Panc1 (cell line): ENCODE measurements around the gene IGSF21. TPM values are rescaled to one million over a fixed set of nuclear protein-coding genes. Genes with fewer than 3 reads are reported as not detected.

Experiments
- ATAC-seq: fragments of 200-7000 bp; cut with Tn5 transposase; 2 replicates; pipeline ENCODE4 v1.9.1; 2020; ENCODE audit warnings: mild to moderate bottlenecking, moderate library complexity
- BruUV-seq: library from RNA; stranded (reverse); fragments of 400-500 nt; replicated peaks from 2 replicates; lab custom pipeline; 2021; lab: Mats Ljungman, UMichigan
- CTCF ChIA-PET: fragments of 300-600 bp; sonication (Branson Sonifier 250); formaldehyde crosslinking; loops from one replicate; lab custom pipeline; 2022; ENCODE audit warnings: antibody characterized with exemption; lab: Charles Lee
- POLR2A ChIA-PET: fragments of 300-600 bp; sonication (Branson Sonifier 250); formaldehyde crosslinking; loops from one replicate; lab custom pipeline; 2022; ENCODE audit warnings: antibody characterized with exemption; lab: Charles Lee
- DNase-seq: peaks from one replicate; pipeline ENCODE4 v3.0.0-alpha.2; 2010; ENCODE audit warnings: low read depth, low spot score
- H3K27ac ChIP-seq: 2 replicates; pipeline ENCODE4 v1.5.1; 2011; ENCODE audit warnings: mild to moderate bottlenecking, low read length, inconsistent platforms
- H3K27me3 ChIP-seq: fragments of 200-500 bp; sonication (Bioruptor generic); 2 replicates; pipeline ENCODE4 v1.6.0; 2014; ENCODE audit warnings: low read length, inconsistent platforms; ENCODE audit not compliant: control insufficient read depth, insufficient read depth
- H3K36me3 ChIP-seq: fragments of 200-500 bp; sonication (Bioruptor generic); 2 replicates; pipeline ENCODE4 v1.5.1; 2014; ENCODE audit warnings: inconsistent platforms, mild to moderate bottlenecking, low read length, moderate library complexity; ENCODE audit not compliant: control insufficient read depth, insufficient read depth
- H3K4me1 ChIP-seq: 2 replicates; pipeline ENCODE4 v1.5.1; 2011; ENCODE audit warnings: inconsistent platforms, mild to moderate bottlenecking, low read length, moderate library complexity; ENCODE audit not compliant: control insufficient read depth, insufficient read depth
- H3K4me3 ChIP-seq, 2 experiments: 2 replicates each; pipeline ENCODE4 v1.5.1; 2011 to 2012; ENCODE audit warnings: low read depth in 2 of 2, low read length in 2 of 2, mild to moderate bottlenecking in 2 of 2, inconsistent platforms in 1 of 2, moderate library complexity in 1 of 2
- H3K9me3 ChIP-seq: fragments of 200-500 bp; sonication (Bioruptor generic); 2 replicates; pipeline ENCODE4 v1.5.1; 2014; ENCODE audit warnings: low read depth, mild to moderate bottlenecking, inconsistent platforms, low read length, moderate library complexity; ENCODE audit not compliant: control insufficient read depth, insufficient read depth
- POLR2AphosphoS5 ChIP-seq: IDR thresholded peaks from 2 replicates; pipeline ENCODE4 v1.6.1; 2012; ENCODE audit warnings: mild to moderate bottlenecking, low read depth, low read length, moderate library complexity
- SIN3A ChIP-seq: IDR thresholded peaks from 2 replicates; pipeline ENCODE4 v1.6.1; 2012; ENCODE audit warnings: low read depth, mild to moderate bottlenecking, low read length, moderate library complexity, borderline replicate concordance; ENCODE audit not compliant: insufficient read depth
- TCF7L2 ChIP-seq: IDR thresholded peaks from 2 replicates; pipeline ENCODE4 v1.6.1; 2011; ENCODE audit warnings: mild to moderate bottlenecking, low read depth, low read length, inconsistent platforms
- in situ Hi-C: cut with HindIII; loops from 2 replicates; pipeline ENCODE4 v1.10.0; 2016; ENCODE audit warnings: low sequenced_read_pairs, low pct_unique_long_range_greater_than_20kb
- intact Hi-C: fragments of 100-400 bp; cut with micrococcal nuclease; formaldehyde crosslinking; loops from one replicate; pipeline ENCODE4 v1.10.0; 2022; ENCODE audit not compliant: unreplicated experiment
- total RNA-seq: library from RNA; stranded (reverse); gene quantifications from one replicate; pipeline ENCODE4 v1.2.1, GENCODE V29; 2021; ENCODE audit not compliant: unreplicated experiment
- TF ChIP-seq, protein P1 (sequence below), 2 experiments: IDR thresholded peaks; 2 replicates each; pipeline ENCODE4 v1.6.1; 2011 to 2012; ENCODE audit warnings: low read depth in 2 of 2, control low read depth in 1 of 2, low read length in 1 of 2, mild to moderate bottlenecking in 1 of 2, moderate library complexity in 1 of 2; ENCODE audit not compliant: insufficient read depth in 1 of 2
- TF ChIP-seq, protein P2 (sequence below): fragments of 450-650 bp; IDR thresholded peaks from 2 replicates; pipeline ENCODE4 v1.5.1; 2017; ENCODE audit warnings: mild to moderate bottlenecking

The IGSF21 gene
- total RNA-seq, 1 experiment from 2014 or later: not detected

DNA sequence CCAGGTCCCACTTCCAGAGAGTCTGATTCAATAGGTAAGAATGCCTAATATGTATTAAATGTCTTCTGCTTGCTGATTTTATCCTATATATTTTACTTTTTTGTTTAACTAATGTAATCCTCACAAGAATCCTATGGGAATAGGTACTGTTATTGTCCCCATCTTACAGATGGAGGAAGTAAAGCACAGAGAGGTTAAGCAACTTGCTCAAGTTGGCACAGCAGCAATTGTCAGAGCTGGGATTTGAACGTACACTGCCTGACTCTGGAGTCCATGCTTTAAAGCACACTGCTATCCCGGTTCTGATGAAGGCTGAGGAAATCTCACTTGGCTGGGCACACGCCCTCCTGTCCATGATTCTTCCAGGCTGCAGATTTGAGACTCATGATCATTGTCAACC, 62.8 kb downstream of the IGSF21 start:
- no peaks in the 10 kb centered on the region for H3K4me1 ChIP-seq
- intact Hi-C loops: no loop called here
- ChIA-PET POLR2A (no interaction called here), CTCF (no interaction called here)
- H3K36me3 ChIP-seq: no peaks in the 10 kb centered on the region
- no peaks in the 10 kb centered on the region for H3K9me3 ChIP-seq
- in situ Hi-C loops: no loop called here
- ATAC-seq: no peak
- TF ChIP-seq TCF7L2 (no peak), SIN3A (no peak), POLR2AphosphoS5 (no peak)
- TF ChIP-seq, protein P1, sequence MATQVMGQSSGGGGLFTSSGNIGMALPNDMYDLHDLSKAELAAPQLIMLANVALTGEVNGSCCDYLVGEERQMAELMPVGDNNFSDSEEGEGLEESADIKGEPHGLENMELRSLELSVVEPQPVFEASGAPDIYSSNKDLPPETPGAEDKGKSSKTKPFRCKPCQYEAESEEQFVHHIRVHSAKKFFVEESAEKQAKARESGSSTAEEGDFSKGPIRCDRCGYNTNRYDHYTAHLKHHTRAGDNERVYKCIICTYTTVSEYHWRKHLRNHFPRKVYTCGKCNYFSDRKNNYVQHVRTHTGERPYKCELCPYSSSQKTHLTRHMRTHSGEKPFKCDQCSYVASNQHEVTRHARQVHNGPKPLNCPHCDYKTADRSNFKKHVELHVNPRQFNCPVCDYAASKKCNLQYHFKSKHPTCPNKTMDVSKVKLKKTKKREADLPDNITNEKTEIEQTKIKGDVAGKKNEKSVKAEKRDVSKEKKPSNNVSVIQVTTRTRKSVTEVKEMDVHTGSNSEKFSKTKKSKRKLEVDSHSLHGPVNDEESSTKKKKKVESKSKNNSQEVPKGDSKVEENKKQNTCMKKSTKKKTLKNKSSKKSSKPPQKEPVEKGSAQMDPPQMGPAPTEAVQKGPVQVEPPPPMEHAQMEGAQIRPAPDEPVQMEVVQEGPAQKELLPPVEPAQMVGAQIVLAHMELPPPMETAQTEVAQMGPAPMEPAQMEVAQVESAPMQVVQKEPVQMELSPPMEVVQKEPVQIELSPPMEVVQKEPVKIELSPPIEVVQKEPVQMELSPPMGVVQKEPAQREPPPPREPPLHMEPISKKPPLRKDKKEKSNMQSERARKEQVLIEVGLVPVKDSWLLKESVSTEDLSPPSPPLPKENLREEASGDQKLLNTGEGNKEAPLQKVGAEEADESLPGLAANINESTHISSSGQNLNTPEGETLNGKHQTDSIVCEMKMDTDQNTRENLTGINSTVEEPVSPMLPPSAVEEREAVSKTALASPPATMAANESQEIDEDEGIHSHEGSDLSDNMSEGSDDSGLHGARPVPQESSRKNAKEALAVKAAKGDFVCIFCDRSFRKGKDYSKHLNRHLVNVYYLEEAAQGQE (IDR thresholded peaks at IDR 0.05; ENCODE audit: insufficient read depth in 1 of 2, low read depth in 2 of 2, low read length in 1 of 2): no peak
- TF ChIP-seq, protein P2, sequence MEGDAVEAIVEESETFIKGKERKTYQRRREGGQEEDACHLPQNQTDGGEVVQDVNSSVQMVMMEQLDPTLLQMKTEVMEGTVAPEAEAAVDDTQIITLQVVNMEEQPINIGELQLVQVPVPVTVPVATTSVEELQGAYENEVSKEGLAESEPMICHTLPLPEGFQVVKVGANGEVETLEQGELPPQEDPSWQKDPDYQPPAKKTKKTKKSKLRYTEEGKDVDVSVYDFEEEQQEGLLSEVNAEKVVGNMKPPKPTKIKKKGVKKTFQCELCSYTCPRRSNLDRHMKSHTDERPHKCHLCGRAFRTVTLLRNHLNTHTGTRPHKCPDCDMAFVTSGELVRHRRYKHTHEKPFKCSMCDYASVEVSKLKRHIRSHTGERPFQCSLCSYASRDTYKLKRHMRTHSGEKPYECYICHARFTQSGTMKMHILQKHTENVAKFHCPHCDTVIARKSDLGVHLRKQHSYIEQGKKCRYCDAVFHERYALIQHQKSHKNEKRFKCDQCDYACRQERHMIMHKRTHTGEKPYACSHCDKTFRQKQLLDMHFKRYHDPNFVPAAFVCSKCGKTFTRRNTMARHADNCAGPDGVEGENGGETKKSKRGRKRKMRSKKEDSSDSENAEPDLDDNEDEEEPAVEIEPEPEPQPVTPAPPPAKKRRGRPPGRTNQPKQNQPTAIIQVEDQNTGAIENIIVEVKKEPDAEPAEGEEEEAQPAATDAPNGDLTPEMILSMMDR: no peak
- BruUV-seq: no TSS peak
- H3K4me3 ChIP-seq: no peak overlapping the region
- DNase-seq: no peak
- no peak overlapping the region for H3K27ac ChIP-seq
- peaks cover 17% of the 10 kb centered on the region for H3K27me3 ChIP-seq

DNA sequence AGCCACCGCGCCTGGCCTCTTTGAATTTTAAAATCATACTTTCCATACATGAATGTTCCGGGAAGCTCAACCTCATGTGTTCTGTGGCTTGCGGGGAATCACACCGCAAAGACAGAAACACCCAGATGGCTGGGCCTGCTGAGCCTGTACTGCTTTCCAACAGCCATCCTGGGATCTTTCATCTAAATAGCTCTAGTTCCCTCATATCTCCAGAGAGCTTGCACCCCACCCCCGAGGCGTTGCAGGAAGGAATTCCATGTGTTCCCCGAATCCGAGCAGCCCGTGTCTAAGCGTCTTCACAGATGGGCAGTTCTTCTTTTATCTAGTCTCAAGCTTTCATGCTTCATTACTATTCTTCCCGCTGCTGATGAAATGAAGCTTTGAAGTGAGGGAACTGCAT, 66.4 kb downstream of the IGSF21 start:
- ChIA-PET CTCF (no interaction called here), POLR2A (no interaction called here)
- intact Hi-C loops: no loop called here
- ATAC-seq (no peak), DNase-seq (no peak)
- TF ChIP-seq, protein P1 (IDR thresholded peaks at IDR 0.05; ENCODE audit: insufficient read depth in 1 of 2, low read depth in 2 of 2, low read length in 1 of 2): no peak
- no peak for TF ChIP-seq SIN3A
- TF ChIP-seq, protein P2: no peak
- no peak for TF ChIP-seq TCF7L2
- TF ChIP-seq POLR2AphosphoS5: no peak
- Histone ChIP-seq H3K36me3 (no peaks in the 10 kb centered on the region), H3K9me3 (no peaks in the 10 kb centered on the region), H3K4me1 (no peaks in the 10 kb centered on the region), H3K27me3 (peaks cover 24% of the 10 kb centered on the region), H3K4me3 (no peak overlapping the region), H3K27ac (no peak overlapping the region)
- BruUV-seq: no TSS peak
- in situ Hi-C loops: no loop called here
